ENCODE results near the gene APOC4.

The APOC4 gene

DNA sequence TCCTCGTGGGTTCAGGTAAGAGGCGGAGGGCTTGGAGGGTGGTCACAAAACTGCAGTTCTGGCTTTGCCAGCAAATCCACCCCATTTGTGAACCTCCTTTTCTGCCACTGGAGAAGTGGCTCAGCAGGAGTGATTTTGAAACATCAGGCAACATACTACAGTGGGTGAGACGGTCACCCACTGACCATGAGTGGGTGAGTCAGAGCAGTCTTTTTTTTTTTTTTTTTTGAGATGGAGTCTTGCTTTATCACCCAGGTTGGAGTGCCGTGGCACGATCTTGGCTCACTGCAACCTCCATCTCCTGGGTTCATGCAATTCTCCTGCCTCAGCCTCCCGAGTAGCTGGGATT, 48.0 kb upstream of the APOC4 start:
- Histone ChIP-seq H3K4me2 (ENCODE audit: low read depth, low read length) (no peak overlapping the region), H3K36me3 (replicated peaks; ENCODE audit: insufficient read depth, low read length) (peaks cover 14% of the 10 kb centered on the region), H3K9me2 (replicated peaks; ENCODE audit: insufficient read depth, low read length) (no peaks in the 10 kb centered on the region), H4K20me1 (ENCODE audit: insufficient read depth, low read length) (no peaks in the 10 kb centered on the region), H3K27ac (ENCODE audit: low read length) (no peak overlapping the region), H3F3A (ENCODE audit: insufficient read depth, low read length) (peaks cover 9% of the 10 kb centered on the region), H3K4me3 (ENCODE audit: low read length) (no peak overlapping the region), H3K79me2 (ENCODE audit: low read length) (peaks cover 53% of the 10 kb centered on the region), H3K9ac (ENCODE audit: low read length) (no peak overlapping the region), H3K4me1 (ENCODE audit: low read length) (0 out of 2 replicates have a peak, but pooled peaks cover 6% of the 10 kb centered on the region), H3K9me3 (replicated peaks; ENCODE audit: insufficient read depth, low read length) (no peaks in the 10 kb centered on the region), H2AFZ (ENCODE audit: low read length) (no peak overlapping the region), H3K27me3 (replicated peaks; ENCODE audit: insufficient read depth, low read length) (no peaks in the 10 kb centered on the region)
- DNase-seq, result no peak
- TF ChIP-seq EZH2phosphoT487 (IDR thresholded peaks at IDR 0.05; ENCODE audit: low read length) (no peak), EZH2 (optimal IDR thresholded peaks at IDR 0.05; ENCODE audit: low read depth, low read length) (no peak)
- TF ChIP-seq, protein P1, sequence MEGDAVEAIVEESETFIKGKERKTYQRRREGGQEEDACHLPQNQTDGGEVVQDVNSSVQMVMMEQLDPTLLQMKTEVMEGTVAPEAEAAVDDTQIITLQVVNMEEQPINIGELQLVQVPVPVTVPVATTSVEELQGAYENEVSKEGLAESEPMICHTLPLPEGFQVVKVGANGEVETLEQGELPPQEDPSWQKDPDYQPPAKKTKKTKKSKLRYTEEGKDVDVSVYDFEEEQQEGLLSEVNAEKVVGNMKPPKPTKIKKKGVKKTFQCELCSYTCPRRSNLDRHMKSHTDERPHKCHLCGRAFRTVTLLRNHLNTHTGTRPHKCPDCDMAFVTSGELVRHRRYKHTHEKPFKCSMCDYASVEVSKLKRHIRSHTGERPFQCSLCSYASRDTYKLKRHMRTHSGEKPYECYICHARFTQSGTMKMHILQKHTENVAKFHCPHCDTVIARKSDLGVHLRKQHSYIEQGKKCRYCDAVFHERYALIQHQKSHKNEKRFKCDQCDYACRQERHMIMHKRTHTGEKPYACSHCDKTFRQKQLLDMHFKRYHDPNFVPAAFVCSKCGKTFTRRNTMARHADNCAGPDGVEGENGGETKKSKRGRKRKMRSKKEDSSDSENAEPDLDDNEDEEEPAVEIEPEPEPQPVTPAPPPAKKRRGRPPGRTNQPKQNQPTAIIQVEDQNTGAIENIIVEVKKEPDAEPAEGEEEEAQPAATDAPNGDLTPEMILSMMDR (IDR thresholded peaks at IDR 0.05; ENCODE audit: low read length), result no peak

DNA sequence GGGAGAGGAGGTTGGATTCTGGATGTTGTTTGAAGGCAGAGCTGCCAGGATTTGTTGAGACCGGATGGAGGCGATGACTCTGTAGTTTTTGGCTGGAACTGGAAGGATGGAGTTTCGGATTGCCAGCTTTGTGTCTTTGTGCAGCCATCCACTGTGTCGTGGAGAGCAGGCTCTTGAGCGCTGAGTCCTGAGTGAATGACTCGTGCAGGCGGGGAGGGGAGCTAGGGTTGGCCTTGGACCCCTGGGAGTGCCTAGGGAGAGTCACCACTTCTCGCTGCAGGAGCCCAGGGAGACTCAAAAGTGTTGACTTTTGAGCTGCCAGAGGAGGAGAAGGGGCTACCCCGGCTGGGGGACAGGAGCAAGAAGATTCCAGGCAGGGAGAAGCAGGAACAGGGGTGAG, 47.1 kb upstream of the APOC4 start:
- Histone ChIP-seq H2AFZ (ENCODE audit: low read length) (no peak overlapping the region), H3K79me2 (ENCODE audit: low read length) (peaks cover 53% of the 10 kb centered on the region), H3K36me3 (replicated peaks; ENCODE audit: insufficient read depth, low read length) (peaks cover 14% of the 10 kb centered on the region), H3K4me3 (ENCODE audit: low read length) (no peak overlapping the region), H3K4me1 (ENCODE audit: low read length) (0 out of 2 replicates have a peak, but pooled peaks cover 2% of the 10 kb centered on the region), H4K20me1 (ENCODE audit: insufficient read depth, low read length) (no peaks in the 10 kb centered on the region), H3K4me2 (ENCODE audit: low read depth, low read length) (no peak overlapping the region), H3K9ac (ENCODE audit: low read length) (no peak overlapping the region), H3K9me3 (replicated peaks; ENCODE audit: insufficient read depth, low read length) (no peaks in the 10 kb centered on the region), H3F3A (ENCODE audit: insufficient read depth, low read length) (peaks cover 6% of the 10 kb centered on the region), H3K27me3 (replicated peaks; ENCODE audit: insufficient read depth, low read length) (no peaks in the 10 kb centered on the region), H3K27ac (ENCODE audit: low read length) (no peak overlapping the region), H3K9me2 (replicated peaks; ENCODE audit: insufficient read depth, low read length) (no peaks in the 10 kb centered on the region)
- TF ChIP-seq EZH2 (optimal IDR thresholded peaks at IDR 0.05; ENCODE audit: low read depth, low read length) (no peak), EZH2phosphoT487 (IDR thresholded peaks at IDR 0.05; ENCODE audit: low read length) (no peak)
- TF ChIP-seq, protein P1 (IDR thresholded peaks at IDR 0.05; ENCODE audit: low read length), result no peak
- no peak for DNase-seq

DNA sequence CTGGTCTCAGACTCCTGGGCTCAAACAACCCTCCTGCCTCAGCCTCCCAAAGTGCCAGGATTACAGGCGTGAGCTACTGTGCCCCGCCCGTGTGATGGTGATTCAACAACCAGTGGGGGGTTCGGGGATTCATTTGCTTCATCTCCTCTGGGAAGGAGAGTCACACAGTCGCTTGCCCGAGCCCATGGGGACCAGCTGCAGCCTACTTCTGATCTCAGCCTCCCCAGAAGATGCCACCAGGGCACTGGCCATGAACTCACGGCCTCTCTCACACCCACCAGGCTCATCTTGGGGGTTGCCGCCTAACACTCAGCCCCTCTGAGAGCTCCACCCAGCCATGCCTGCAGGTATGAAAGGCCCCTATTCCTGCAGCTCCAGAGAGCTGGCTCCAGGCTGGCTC, 44.2 kb upstream of the APOC4 start:
- H3K27ac ChIP-seq (ENCODE audit: low read length), result no peak overlapping the region
- no peak for DNase-seq
- H3K4me1 ChIP-seq (ENCODE audit: low read length), result no peaks in the 10 kb centered on the region
- TF ChIP-seq, protein P1 (IDR thresholded peaks at IDR 0.05; ENCODE audit: low read length), result no peak
- TF ChIP-seq EZH2phosphoT487 (IDR thresholded peaks at IDR 0.05; ENCODE audit: low read length), result no peak
- TF ChIP-seq EZH2 (optimal IDR thresholded peaks at IDR 0.05; ENCODE audit: low read depth, low read length), result no peak
- H3K4me2 ChIP-seq (ENCODE audit: low read depth, low read length), result no peak overlapping the region
- H2AFZ ChIP-seq (ENCODE audit: low read length), result no peak overlapping the region
- H3K79me2 ChIP-seq (ENCODE audit: low read length), result peaks cover 35% of the 10 kb centered on the region
- no peak overlapping the region for H3K9ac ChIP-seq (ENCODE audit: low read length)
- peaks cover 13% of the 10 kb centered on the region for H3K36me3 ChIP-seq (replicated peaks; ENCODE audit: insufficient read depth, low read length)
- no peak overlapping the region for H3K4me3 ChIP-seq (ENCODE audit: low read length)
- H3K9me3 ChIP-seq (replicated peaks; ENCODE audit: insufficient read depth, low read length), result no peaks in the 10 kb centered on the region
- no peaks in the 10 kb centered on the region for H3K27me3 ChIP-seq (replicated peaks; ENCODE audit: insufficient read depth, low read length)
- H4K20me1 ChIP-seq (ENCODE audit: insufficient read depth, low read length), result no peaks in the 10 kb centered on the region
- H3F3A ChIP-seq (ENCODE audit: insufficient read depth, low read length), result no peaks in the 10 kb centered on the region
- H3K9me2 ChIP-seq (replicated peaks; ENCODE audit: insufficient read depth, low read length), result no peaks in the 10 kb centered on the region
